K562 (cell line): ENCODE measurements around the gene IRS2. TPM values are rescaled to one million over a fixed set of nuclear protein-coding genes. Genes with fewer than 3 reads are reported as not detected.

Experiments
- ARID1B ChIP-seq: fragments of 450-650 bp; IDR thresholded peaks from 2 replicates; pipeline ENCODE4 v1.6.1; 2016; ENCODE audit warnings: antibody characterized with exemption, mild to moderate bottlenecking, inconsistent platforms
- CBFA2T3 ChIP-seq: fragments of 450-650 bp; IDR thresholded peaks from 2 replicates; pipeline ENCODE4 v1.6.1; 2017
- CHD2 ChIP-seq: IDR thresholded peaks from 2 replicates; pipeline ENCODE4 v1.6.1; 2011; ENCODE audit warnings: low read depth, low read length
- CHD4 ChIP-seq: fragments of 200-600 bp; sonication (generic); IDR thresholded peaks from 3 replicates; pipeline ENCODE4 v1.6.1; 2012; ENCODE audit warnings: low read depth, mild to moderate bottlenecking, mixed read lengths, low read length, inconsistent platforms; ENCODE audit not compliant: insufficient read depth, insufficient replicate concordance, poor library complexity, severe bottlenecking
- CTBP1 ChIP-seq: fragments of 450-650 bp; IDR thresholded peaks from 2 replicates; pipeline ENCODE4 v1.6.1; 2016; ENCODE audit warnings: borderline replicate concordance
- CXXC5 ChIP-seq: fragments of 250-450 bp; sonication (Bioruptor Pico); IDR thresholded peaks from 2 replicates; pipeline ENCODE4 v1.8.0; 2022; ENCODE audit warnings: inconsistent platforms, mild to moderate bottlenecking, moderate library complexity
- DPF2 ChIP-seq: fragments of 450-650 bp; IDR thresholded peaks from 2 replicates; pipeline ENCODE4 v1.6.1; 2016
- EHMT2 ChIP-seq: fragments of 450-650 bp; IDR thresholded peaks from 2 replicates; pipeline ENCODE4 v1.6.1; 2018; ENCODE audit warnings: antibody characterized with exemption
- ESRRA ChIP-seq: fragments of 450-650 bp; IDR thresholded peaks from 2 replicates; pipeline ENCODE4 v1.6.1; 2014; ENCODE audit warnings: low read depth, mild to moderate bottlenecking, moderate library complexity, borderline replicate concordance
- FOXM1 ChIP-seq, 2 experiments: fragments of 450-650 bp in 1 of 2; sonication (generic) in 1 of 2; formaldehyde crosslinking in 1 of 2; IDR thresholded peaks; 2 replicates each; pipeline versions ENCODE4 v1.6.1 to v1.9.0; 2017 to 2022; ENCODE audit warnings: low read depth in 2 of 2, mild to moderate bottlenecking in 2 of 2, missing genetic modification reagents in 1 of 2, moderate library complexity in 1 of 2
- MYC ChIP-seq, 2 experiments: fragments of 250-450 bp in 1 of 2; sonication (Bioruptor Pico) in 1 of 2; IDR thresholded peaks; 2 replicates each; pipeline versions ENCODE4 v1.5.1 to v1.6.1; 2012 to 2021; ENCODE audit warnings: low read depth in 2 of 2, borderline replicate concordance in 1 of 2, improper control_type of control experiment in 1 of 2, low read length in 1 of 2, mild to moderate bottlenecking in 1 of 2, moderate library complexity in 1 of 2
- NCOR1 ChIP-seq: fragments of 450-650 bp; IDR thresholded peaks from 2 replicates; pipeline ENCODE4 v1.6.1; 2016; ENCODE audit warnings: mild to moderate bottlenecking, moderate library complexity
- RFX7 ChIP-seq: fragments of 250-450 bp; sonication (Bioruptor Pico); IDR thresholded peaks from 2 replicates; pipeline ENCODE4 v1.5.1; 2021; ENCODE audit warnings: mild to moderate bottlenecking
- SMARCA4 ChIP-seq: fragments of 450-650 bp; IDR thresholded peaks from 2 replicates; pipeline ENCODE4 v1.6.1; 2016
- SOX6 ChIP-seq: fragments of 450-650 bp; IDR thresholded peaks from 2 replicates; pipeline ENCODE4 v1.6.1; 2014; ENCODE audit warnings: mild to moderate bottlenecking
- STAT5A ChIP-seq: IDR thresholded peaks from 2 replicates; pipeline ENCODE4 v1.6.1; 2012; ENCODE audit warnings: low read length, inconsistent platforms, borderline replicate concordance
- STAT5B ChIP-seq: fragments of 250-450 bp; sonication (Bioruptor Pico); IDR thresholded peaks from 2 replicates; pipeline ENCODE4 v1.8.0; 2021; ENCODE audit warnings: mild to moderate bottlenecking, inconsistent platforms
- TCF3 ChIP-seq: sonication (generic); formaldehyde crosslinking; IDR thresholded peaks from 2 replicates; pipeline ENCODE4 v1.4.0; 2020; ENCODE audit warnings: mild to moderate bottlenecking, missing genetic modification reagents
- TEAD2 ChIP-seq: fragments of 450-650 bp; IDR thresholded peaks from 2 replicates; pipeline ENCODE4 v1.6.1; 2016; ENCODE audit warnings: missing genetic modification characterization, control low read depth, missing compliant biosample characterization
- TRIM24 ChIP-seq, 2 experiments: fragments of 450-650 bp; IDR thresholded peaks; 2 replicates each; pipeline ENCODE4 v1.6.1; 2016
- YY1 ChIP-seq, 3 experiments: IDR thresholded peaks; 2 replicates each; pipeline ENCODE4 v1.6.1; 2011; ENCODE audit warnings: low read length in 2 of 3, mild to moderate bottlenecking in 2 of 3, moderate library complexity in 2 of 3, borderline replicate concordance in 1 of 3, control low read depth in 1 of 3, low read depth in 1 of 3; ENCODE audit not compliant: insufficient read depth in 3 of 3, insufficient replicate concordance in 2 of 3, control insufficient read depth in 1 of 3, insufficient read length in 1 of 3; ENCODE audit errors: extremely low read depth in 1 of 3
- ZBTB1 ChIP-seq: sonication (generic); formaldehyde crosslinking; IDR thresholded peaks from 2 replicates; pipeline ENCODE4 v1.8.1; 2023; ENCODE audit warnings: missing genetic modification reagents, low read depth, mild to moderate bottlenecking, borderline replicate concordance
- ZC3H4 ChIP-seq: sonication (generic); formaldehyde crosslinking; IDR thresholded peaks from 2 replicates; pipeline ENCODE4 v1.9.0; 2021; ENCODE audit warnings: missing genetic modification reagents, borderline replicate concordance
- ZNF830 ChIP-seq: fragments of 250-450 bp; sonication (Bioruptor Pico); IDR thresholded peaks from 2 replicates; pipeline ENCODE4 v1.5.0; 2021; ENCODE audit warnings: mild to moderate bottlenecking
- polyA plus RNA-seq, 8 experiments: library from polyadenylated mRNA; depleted of rRNA in 4 of 8; stranded (reverse) in 5 of 8; unstranded in 3 of 8; fragments of >200 nt; fragmentation: Nextera tagmentation in 2 of 8; fragmentation: Illumina TruSeq in 1 of 8; extraction: Ambion mirVana in 2 of 8; extraction: Trizol in 1 of 8; gene quantifications; 2 replicates each; pipeline versions ENCODE4 v1.2.1 to v1.2.3, GENCODE V29; 2011 to 2014; ENCODE audit warnings: inconsistent platforms in 1 of 8, missing spikeins in 1 of 8
- total RNA-seq, 7 experiments: library from RNA; depleted of rRNA in 6 of 7; stranded (reverse); fragments of >200 nt in 6 of 7; fragmentation: Illumina TruSeq in 2 of 7; extraction: Trizol in 2 of 7; gene quantifications; 2 replicates each; pipeline versions ENCODE4 v1.2.1 to v1.2.3, GENCODE V29; 2011 to 2021; ENCODE audit warnings: low replicate concordance in 1 of 7
- TF ChIP-seq, protein P1 (sequence below): fragments of 450-650 bp; formaldehyde crosslinking; IDR thresholded peaks from 2 replicates; pipeline ENCODE4 v1.4.0; 2020; ENCODE audit warnings: mild to moderate bottlenecking, moderate library complexity
- TF ChIP-seq, protein P2 (sequence below): IDR thresholded peaks from 3 replicates; pipeline ENCODE4 v1.6.1; 2011; ENCODE audit warnings: borderline replicate concordance, mild to moderate bottlenecking; ENCODE audit not compliant: insufficient read length, insufficient read depth

The IRS2 gene
- total and polyA plus RNA-seq, 9 of the 15 experiments (the other 6 are each of a cell fraction or from before 2014, with no cell fraction given): 0.36 to 4.6 (median 0.63) TPM

DNA sequence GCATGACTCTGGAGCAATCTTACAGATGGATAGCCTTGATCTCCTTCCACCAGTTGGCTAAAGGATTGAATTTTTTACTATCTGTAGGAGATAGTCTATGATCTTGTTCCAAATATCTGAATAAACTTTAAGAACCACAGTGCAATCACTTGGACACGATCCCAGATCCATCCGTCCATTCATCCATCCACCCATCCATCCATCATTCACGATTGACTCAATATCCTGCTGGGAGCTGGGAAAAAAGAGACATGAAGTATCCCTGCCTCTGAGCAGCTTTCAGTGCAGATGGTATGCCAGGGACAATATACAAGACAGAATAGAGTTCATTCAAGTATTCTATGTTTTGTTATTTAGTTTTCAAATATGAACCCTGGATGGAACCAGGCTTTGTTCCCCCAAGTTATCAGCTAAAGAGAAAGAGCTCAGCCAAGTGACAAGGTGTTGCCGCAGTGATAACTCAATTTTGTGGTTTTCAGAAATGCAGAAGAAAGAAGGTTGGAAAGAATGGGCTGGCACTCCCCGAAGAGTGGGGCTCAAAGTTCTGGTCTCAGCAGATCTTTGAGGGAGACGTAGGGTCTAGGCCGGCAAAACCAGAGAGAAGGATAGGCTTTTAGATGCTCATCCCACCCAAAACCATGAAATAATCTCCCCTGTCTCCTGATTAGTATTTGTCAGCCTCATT lies 66.3 kb downstream of the IRS2 start (continued):
- TF ChIP-seq, protein P1, sequence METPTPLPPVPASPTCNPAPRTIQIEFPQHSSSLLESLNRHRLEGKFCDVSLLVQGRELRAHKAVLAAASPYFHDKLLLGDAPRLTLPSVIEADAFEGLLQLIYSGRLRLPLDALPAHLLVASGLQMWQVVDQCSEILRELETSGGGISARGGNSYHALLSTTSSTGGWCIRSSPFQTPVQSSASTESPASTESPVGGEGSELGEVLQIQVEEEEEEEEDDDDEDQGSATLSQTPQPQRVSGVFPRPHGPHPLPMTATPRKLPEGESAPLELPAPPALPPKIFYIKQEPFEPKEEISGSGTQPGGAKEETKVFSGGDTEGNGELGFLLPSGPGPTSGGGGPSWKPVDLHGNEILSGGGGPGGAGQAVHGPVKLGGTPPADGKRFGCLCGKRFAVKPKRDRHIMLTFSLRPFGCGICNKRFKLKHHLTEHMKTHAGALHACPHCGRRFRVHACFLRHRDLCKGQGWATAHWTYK (CRISPR knock-in tag): 0 out of 2 replicates have a peak, but pooled peaks have one; percentile 20
- TF ChIP-seq EHMT2 (peak; percentile 90), CHD2 (no peak), ESRRA (peak; percentile 77; the same call in 1 of the 2 replicates), ZBTB1 (CRISPR knock-in tag) (no peak), SOX6 (peak; percentile 85), FOXM1 (IDR thresholded peaks at IDR 0.05; ENCODE audit: low read depth) (peak; percentile 38; the same call in 1 of the 2 replicates), FOXM1 (CRISPR knock-in tag; IDR thresholded peaks at IDR 0.05; ENCODE audit: low read depth) (no peak), YY1 (IDR thresholded peaks at IDR 0.05; ENCODE audit: borderline replicate concordance in 1 of 3, control insufficient read depth in 1 of 3, extremely low read depth in 1 of 3, insufficient read depth in 3 of 3, insufficient read length in 1 of 3, insufficient replicate concordance in 2 of 3, low read depth in 1 of 3, low read length in 2 of 3) (no peak), SMARCA4 (peak; percentile 71; the same call in 1 of the 2 replicates), CBFA2T3 (peak; percentile 72), STAT5B (CRISPR knock-in tag) (no peak), MYC (IDR thresholded peaks at IDR 0.05; ENCODE audit: low read depth, low read length) (no peak), MYC (CRISPR knock-in tag; IDR thresholded peaks at IDR 0.05; ENCODE audit: borderline replicate concordance, low read depth) (no peak), CTBP1 (peak; percentile 30; the same call in 1 of the 2 replicates), RFX7 (CRISPR knock-in tag) (no peak), TEAD2 (tag) (no peak), CXXC5 (CRISPR knock-in tag) (peak; percentile 37; the same call in 1 of the 2 replicates), TCF3 (CRISPR knock-in tag) (peak; percentile 82), ZC3H4 (CRISPR knock-in tag) (no peak), STAT5A (peak; percentile 11; the same call in 1 of the 2 replicates), NCOR1 (peak; percentile 56), CHD4 (no peak), ARID1B (peak; percentile 86), TRIM24 (IDR thresholded peaks at IDR 0.05) (0 out of 4 replicates have a peak, but pooled peaks of 1 of the 2 experiments have one; percentile 28), DPF2 (peak; percentile 69), ZNF830 (no peak)
- TF ChIP-seq, protein P2, sequence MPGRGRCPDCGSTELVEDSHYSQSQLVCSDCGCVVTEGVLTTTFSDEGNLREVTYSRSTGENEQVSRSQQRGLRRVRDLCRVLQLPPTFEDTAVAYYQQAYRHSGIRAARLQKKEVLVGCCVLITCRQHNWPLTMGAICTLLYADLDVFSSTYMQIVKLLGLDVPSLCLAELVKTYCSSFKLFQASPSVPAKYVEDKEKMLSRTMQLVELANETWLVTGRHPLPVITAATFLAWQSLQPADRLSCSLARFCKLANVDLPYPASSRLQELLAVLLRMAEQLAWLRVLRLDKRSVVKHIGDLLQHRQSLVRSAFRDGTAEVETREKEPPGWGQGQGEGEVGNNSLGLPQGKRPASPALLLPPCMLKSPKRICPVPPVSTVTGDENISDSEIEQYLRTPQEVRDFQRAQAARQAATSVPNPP: no peak
